B cell (primary cell): ENCODE data around the gene SLC9C1.

Experiments used
- CTCF ChIP-seq: fragments of 200-600 bp; IDR thresholded peaks from one replicate; pipeline ENCODE4 v1.8.0; 2022; ENCODE audit warnings: antibody characterized with exemption, mild to moderate bottlenecking
- EZH2 ChIP-seq: IDR thresholded peaks from 2 replicates; pipeline ENCODE4 v1.6.1; 2012; ENCODE audit warnings: borderline replicate concordance, low read depth, mild to moderate bottlenecking, moderate library complexity, low read length; ENCODE audit not compliant: insufficient read depth, poor library complexity, severe bottlenecking

- TF ChIP-seq CTCF: no peak
- TF ChIP-seq EZH2: no peak
Measured at GRCh38 chr3:112141293-112141692, 152.7 kb downstream of the SLC9C1 start.
